ENCODE data around the gene MX2.

GRCh38 chr21:41453761-41454160, 91.9 kb downstream of the MX2 start:
- no peak for TF ChIP-seq CTCF (IDR thresholded peaks at IDR 0.05; ENCODE audit: low read depth, low read length, missing input control)
- TF ChIP-seq TAF1 (conservative IDR thresholded peaks at IDR 0.05), result no peak
- TF ChIP-seq RAD21 (IDR thresholded peaks at IDR 0.05), result no peak
- no peak for TF ChIP-seq MAX (IDR thresholded peaks at IDR 0.05)
- no peak for TF ChIP-seq ATF3 (IDR thresholded peaks at IDR 0.05)
- TF ChIP-seq YY1 (IDR thresholded peaks at IDR 0.05), result no peak
- no peak for TF ChIP-seq REST (IDR thresholded peaks at IDR 0.05)
- no peak for TF ChIP-seq EGR1 (IDR thresholded peaks at IDR 0.05; ENCODE audit: low read depth in 2 of 2)
